Measurements from ENCODE around the gene C1orf141.
"Not testable (repeated sequence)": the region's sequence is repeated elsewhere in the genome, so short reads cannot be mapped to it uniquely, and the experiment has no call there.

C1orf141 gene

DNA sequence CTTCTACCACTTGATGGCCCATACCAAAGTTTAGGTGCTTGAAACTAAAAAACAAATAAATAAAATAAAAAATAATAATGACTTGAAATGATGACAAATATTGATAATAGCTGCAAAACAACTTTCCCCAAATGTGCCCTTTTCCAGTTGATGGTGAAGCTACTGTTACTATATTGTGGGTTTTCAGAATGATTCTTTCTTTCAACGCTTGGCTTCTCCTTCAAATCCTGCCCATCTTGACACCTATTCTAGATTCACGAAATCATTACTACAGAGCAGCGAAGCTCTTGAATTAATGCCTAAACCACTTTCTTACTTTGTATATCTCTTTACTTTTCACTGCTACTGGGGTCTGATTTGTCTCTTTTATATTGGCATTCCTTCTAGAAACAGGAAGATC lies 9.2 kb upstream of the C1orf141 start:
- no peak for DNase-seq (ENCODE audit: low read depth in 2 of 2, low spot score in 1 of 2)

DNA sequence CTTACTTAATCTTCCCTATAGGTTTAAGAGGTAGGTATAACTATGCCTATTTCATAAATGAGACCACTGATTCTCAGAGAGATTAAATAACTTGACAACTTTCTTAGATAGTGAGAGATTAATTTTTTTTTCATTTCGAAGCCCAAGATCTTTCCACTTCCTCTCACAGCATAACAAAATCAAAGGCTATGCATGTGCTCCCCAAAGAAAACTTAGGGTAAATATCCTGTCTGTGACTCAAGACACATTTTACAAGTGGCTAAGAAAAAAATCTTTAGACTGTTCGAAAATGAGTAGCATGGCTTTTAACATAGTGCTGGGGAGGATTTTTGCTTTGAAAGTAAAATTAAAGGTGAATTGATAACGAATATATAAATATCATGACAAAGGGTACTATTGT lies 8.2 kb upstream of the C1orf141 start:
- no peak for DNase-seq (ENCODE audit: low read depth in 2 of 2, low spot score in 1 of 2)

GRCh38 chr1:67141832-67142231 lies 7.1 kb upstream of the C1orf141 start:
- DNase-seq (ENCODE audit: low read depth in 2 of 2, low spot score in 1 of 2), result not testable (repeated sequence)

DNA sequence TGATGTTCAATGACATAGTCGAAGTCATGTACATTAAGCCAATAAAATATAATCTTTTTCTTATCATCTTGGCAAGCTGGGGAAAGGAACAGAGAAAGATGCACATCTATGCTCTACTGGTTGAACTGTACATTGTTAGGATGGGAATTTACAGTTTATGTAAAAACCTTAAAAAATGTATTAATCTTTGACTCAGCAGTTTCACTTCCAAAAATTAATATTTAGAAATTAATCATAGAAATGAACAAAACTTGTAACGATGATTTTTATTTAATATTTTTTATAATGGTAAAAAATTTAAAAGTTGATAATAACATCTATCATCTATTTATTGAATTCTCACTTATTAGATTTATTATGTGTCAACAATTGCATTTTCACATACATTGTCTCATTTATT lies 5.7 kb upstream of the C1orf141 start:
- DNase-seq (ENCODE audit: low read depth in 2 of 2, low spot score in 1 of 2), result no peak

GRCh38 chr1:67138813-67139499 lies 4.2 kb upstream of the C1orf141 start:
- DNase-seq (ENCODE audit: low read depth in 2 of 2, low spot score in 1 of 2), result no peak

GRCh38 chr1:67137307-67137753 lies 2.6 kb upstream of the C1orf141 start:
- DNase-seq (ENCODE audit: low read depth in 2 of 2, low spot score in 1 of 2), result no peak

GRCh38 chr1:67135354-67135753 lies 584 bp upstream of the C1orf141 start:
- DNase-seq (ENCODE audit: low read depth in 2 of 2, low spot score in 1 of 2), result no peak

DNA sequence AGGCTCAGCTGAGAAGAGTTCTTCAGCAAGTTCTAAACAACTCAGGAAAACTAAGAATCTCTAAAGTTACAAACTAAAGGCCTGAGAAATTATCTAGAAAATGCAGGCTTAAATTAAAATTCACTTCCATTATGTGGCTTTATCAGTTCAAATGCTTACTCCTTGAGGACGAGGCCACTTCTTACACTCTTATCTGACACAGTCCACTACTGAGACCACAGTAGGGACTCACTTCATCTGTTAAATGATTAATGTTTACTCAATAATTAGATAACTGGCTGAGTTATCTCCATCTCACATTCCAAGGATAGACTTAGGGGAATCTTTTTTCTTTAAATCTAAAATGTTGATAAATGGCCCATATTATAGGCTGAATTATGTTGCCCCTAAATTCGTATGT lies 1.6 kb downstream of the C1orf141 start:
- no peak for DNase-seq (ENCODE audit: low read depth in 2 of 2, low spot score in 1 of 2)

- DNase-seq (ENCODE audit: low read depth in 2 of 2, low spot score in 1 of 2), result no peak
These were observed 4.1 kb downstream of the C1orf141 start for GRCh38 chr1:67130673-67131072.

DNA sequence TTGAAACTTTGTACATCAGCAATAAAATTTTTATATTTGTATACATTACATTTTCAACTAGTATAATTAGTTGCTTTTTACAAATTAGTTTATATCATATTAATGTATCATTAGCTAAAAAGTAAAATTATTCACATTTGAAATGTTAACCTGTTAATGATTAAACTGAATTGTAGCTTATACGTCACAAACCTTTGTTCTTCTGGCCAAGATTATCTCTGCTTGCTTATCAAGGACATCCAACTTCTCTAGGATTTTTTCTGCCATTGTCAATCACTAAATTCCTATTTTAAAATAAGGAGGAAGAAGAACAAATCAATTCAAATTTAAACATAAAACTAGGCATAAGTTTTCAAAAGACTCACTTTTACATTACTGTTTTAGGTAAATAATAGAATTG lies 7.8 kb downstream of the C1orf141 start:
- no peak for DNase-seq (ENCODE audit: low read depth in 2 of 2, low spot score in 1 of 2)

GRCh38 chr1:67126111-67126746 lies 8.5 kb downstream of the C1orf141 start:
- DNase-seq (ENCODE audit: low read depth in 2 of 2, low spot score in 1 of 2), result no peak

GRCh38 chr1:67124455-67124854 lies 10.3 kb downstream of the C1orf141 start:
- no peak for DNase-seq (ENCODE audit: low read depth in 2 of 2, low spot score in 1 of 2)

GRCh38 chr1:67120855-67121619 lies 13.7 kb downstream of the C1orf141 start:
- DNase-seq (ENCODE audit: low read depth in 2 of 2, low spot score in 1 of 2), result no peak

GRCh38 chr1:67118646-67119045 lies 16.1 kb downstream of the C1orf141 start:
- no peak for DNase-seq (ENCODE audit: low read depth in 2 of 2, low spot score in 1 of 2)

- no peak for DNase-seq (ENCODE audit: low read depth in 2 of 2, low spot score in 1 of 2)
These were observed 16.6 kb downstream of the C1orf141 start for GRCh38 chr1:67118191-67118590.

DNA sequence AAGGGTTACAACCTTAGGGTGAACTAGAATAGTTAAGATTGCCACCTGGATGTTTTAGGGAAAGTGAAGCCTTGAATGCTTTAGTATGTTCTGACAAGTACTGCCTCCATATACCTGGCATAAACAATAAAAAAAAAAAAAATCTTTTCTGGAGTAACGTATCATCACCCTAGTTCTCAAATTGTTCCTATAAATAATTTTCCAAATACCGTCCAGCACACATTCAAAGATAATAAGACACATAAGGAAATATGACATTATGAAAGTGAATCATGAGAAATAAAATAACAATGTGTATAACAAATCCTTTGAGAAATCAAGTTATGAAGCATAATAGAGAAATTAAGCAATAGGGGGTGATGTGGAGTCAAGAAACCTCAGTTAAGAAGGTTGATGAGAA lies 20.6 kb downstream of the C1orf141 start:
- no peak for DNase-seq (ENCODE audit: low read depth in 2 of 2, low spot score in 1 of 2)

DNA sequence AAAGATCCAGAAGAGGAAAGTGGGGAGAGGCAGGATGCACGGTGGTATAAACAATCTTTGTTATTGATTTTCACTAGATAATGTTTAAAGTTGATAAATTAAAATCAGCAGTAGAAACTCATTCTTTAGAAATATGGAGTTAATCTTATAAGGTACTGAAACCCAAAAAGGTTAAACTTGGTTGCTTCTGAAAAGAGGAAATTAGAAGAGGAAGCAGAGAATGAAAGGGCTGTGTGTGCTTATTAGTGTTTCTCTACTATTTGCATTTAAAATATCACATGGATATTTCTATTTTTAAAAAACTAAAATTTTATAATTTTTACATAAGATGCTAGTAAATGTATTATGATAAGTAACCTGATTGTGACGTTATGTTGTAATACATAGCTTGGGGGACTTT lies 24.4 kb downstream of the C1orf141 start:
- DNase-seq (ENCODE audit: low read depth in 2 of 2, low spot score in 1 of 2), result no peak

GRCh38 chr1:67105508-67105907 lies 29.3 kb downstream of the C1orf141 start:
- no peak for DNase-seq (ENCODE audit: low read depth in 2 of 2, low spot score in 1 of 2)

GRCh38 chr1:67103548-67103947 lies 31.2 kb downstream of the C1orf141 start:
- DNase-seq (ENCODE audit: low read depth in 2 of 2, low spot score in 1 of 2), result no peak

GRCh38 chr1:67100833-67101232 lies 33.9 kb downstream of the C1orf141 start:
- no peak for DNase-seq (ENCODE audit: low read depth in 2 of 2, low spot score in 1 of 2)

- no peak for DNase-seq (ENCODE audit: low read depth in 2 of 2, low spot score in 1 of 2)
These were observed 37.5 kb downstream of the C1orf141 start for GRCh38 chr1:67097305-67097704.

DNA sequence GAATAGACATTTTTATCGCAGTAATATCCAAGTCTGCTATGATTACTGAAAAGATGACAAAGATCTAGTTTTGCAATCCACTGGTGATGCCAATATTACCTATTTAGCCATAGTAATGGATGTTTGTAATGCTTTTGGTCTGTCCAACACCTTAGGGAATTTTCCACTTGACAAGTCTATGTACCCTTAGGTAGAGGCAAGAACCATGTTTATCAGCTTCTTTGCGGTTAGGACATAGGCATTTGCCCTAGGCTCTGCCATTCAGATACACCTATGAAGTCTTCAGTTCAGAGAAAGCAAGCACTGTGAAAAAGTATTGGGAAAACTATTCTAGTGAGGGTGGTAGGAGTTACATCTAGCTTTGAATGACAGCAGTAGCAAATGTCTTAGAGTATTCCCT lies 40.6 kb downstream of the C1orf141 start:
- DNase-seq (ENCODE audit: low read depth in 2 of 2, low spot score in 1 of 2), result no peak

Data from stimulated activated CD8-positive, alpha-beta memory T cell treated with anti-CD3 and anti-CD28 coated beads, Interleukin-4, amount 100 ng/mL, for 1 hour (primary cell).